HG02798 (cell line): Measurements from ENCODE around the gene FAM135A.
A peak's percentile ranks its signal among the peaks of the same experiment; 100 is the strongest.
"Not testable (repeated sequence)": the region's sequence is repeated elsewhere in the genome, so short reads cannot be mapped to it uniquely, and the experiment has no call there.

Experiments used
- ATAC-seq: cut with Tn5 transposase; IDR thresholded peaks from one replicate; pipeline ENCODE4 v1.9.1; 2021; ENCODE audit warnings: mild to moderate bottlenecking; ENCODE audit not compliant: unreplicated experiment, poor library complexity

Gene FAM135A

DNA sequence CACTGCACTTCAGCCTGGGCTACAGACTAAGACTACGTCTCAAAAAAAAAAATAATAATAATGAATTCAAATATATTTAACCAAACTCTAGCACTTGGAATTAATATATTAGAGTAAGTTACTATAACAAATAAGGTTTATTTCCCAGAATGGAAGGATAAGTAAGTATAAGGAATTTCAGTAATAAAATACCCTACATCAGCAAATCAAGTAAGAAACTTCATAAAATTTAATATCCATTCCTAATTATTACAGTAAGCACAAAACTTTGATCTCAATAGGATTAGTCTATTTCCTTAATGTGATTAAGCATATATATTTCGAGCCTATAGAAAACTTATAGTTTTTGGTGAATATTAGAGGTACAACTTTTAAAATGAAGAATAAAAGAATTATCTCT lies 116.7 kb downstream of the FAM135A start:
- ATAC-seq = no peak

DNA sequence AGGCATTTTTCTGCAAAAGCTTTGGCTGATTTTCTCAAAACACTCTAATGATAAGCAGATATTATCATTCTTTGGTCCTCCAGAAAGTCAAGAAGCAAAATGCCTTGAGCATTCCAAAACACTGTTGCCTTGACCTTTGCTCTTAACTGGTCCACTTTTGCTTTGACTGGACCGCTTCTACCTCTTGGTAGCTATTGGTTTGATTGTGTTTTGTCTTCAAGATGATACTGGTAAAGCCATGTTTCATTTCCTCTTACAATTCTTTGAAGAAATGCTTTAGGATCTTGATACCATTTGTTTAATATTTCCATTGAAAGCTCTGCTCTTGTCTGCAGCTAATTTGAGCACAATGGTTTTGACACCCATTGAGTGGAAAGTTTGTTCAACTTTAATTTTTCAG lies 117.8 kb downstream of the FAM135A start:
- ATAC-seq = peak; percentile 53

DNA sequence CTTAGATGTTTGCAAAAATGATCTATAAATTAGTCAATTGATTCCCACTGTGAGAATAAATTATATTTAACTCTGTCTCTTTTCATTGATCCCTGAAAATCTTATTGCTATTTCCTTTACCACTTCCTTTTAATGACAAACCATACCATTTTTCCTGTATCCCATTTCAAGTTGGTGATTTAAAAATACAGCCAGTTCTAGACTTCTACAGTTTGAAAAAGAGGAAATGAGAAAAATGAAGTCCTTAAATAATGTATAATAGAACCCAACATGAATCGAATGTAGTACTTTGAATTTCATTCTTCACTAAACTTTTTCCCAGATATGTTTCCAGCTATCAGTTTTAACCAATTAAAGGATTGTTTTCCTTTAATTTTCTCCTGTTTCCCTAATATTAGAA lies 124.0 kb downstream of the FAM135A start:
- no peak for ATAC-seq

DNA sequence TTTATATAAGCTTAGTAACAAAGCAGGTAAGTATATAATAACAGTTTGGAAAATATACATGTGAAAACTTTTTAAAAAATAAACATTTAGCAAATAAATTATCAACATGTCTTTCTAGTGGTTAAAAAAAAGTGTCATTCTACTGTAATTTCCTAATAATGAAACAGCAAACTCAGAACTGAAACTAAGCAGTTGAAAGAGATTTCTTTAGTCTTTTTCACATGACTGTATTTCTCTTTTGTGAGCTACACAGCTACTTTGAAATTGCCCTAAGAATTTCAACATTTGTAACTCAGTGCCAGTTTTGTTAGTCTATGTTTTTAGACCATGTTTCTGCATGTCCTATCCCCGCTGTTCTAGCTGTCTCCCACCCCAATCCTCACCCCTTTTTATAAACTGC lies 125.1 kb downstream of the FAM135A start:
- peak; percentile 79 for ATAC-seq

DNA sequence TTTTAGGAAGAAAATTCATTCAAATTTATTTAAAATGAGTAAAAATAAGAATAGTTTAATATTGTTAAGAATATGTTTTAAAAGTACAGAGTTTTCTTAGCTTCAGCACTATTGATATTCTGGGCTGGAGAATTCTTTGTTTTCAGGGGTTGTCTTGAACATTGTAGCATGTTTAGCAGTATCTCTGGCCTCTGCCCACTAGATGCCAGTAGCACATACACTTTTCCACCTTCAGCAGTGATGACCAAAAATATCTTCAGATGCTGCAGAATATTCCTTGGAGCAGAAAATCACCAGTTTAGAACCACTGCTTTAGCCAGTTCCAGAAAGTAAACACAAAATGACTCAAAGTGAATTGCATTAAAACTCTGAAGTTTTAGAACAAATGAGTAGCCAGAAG lies 134.0 kb downstream of the FAM135A start:
- ATAC-seq = no peak

GRCh38 chr6:70547905-70548304 lies 134.6 kb downstream of the FAM135A start:
- ATAC-seq = no peak

GRCh38 chr6:70549327-70549726 lies 136.0 kb downstream of the FAM135A start:
- ATAC-seq = no peak

- no peak for ATAC-seq
Observed at GRCh38 chr6:70551566-70551965, 138.3 kb downstream of the FAM135A start.

DNA sequence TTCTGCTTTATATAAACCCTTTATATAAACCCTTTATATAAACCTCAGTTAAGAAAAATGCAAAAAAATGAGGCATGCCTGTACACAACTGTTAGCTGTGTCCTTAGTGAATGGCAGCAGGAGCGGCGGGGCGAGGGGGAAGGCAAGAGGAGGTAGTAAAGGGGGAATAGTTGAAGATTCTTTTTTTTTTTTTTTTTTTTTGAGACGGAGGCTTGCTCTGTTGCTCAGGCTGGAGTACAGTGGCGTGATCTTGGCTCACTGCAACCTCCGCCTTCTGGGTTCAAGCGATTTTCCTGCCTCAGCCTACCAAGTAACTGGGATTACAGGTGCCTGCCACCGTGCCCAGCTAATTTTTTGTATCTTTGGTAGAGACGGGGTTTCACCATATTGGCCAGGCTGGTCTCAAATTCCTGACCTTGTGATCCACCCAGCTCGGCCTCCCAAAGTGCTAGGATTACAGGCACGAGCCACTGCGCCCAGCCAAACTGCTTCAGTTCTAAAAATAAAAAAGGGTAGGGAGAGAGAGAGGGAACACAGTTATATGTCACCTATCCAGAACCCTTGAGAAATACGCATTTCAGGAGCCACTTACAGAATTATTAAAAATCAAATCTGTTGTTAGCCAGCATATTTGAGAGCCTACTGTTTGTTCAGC lies 139.1 kb downstream of the FAM135A start:
- not testable (repeated sequence) for ATAC-seq

DNA sequence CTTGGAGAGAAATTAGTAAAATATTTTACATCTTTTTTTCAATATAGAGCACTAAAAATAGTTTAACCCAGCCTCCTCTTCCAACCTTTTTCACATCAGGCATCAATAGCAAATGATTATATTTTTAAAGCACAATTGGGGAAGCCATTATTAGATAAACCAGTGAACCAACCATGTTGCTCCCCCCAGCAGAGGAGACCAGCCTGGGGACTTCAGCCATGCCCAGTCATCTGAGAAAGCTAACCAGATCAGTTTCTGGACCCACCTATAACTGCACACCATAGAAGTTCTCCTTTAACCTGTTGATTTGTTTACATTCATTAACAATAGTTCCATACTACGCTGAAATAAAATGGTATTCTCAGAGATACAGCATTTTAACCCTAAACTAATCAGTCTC lies 139.7 kb downstream of the FAM135A start:
- no peak for ATAC-seq

DNA sequence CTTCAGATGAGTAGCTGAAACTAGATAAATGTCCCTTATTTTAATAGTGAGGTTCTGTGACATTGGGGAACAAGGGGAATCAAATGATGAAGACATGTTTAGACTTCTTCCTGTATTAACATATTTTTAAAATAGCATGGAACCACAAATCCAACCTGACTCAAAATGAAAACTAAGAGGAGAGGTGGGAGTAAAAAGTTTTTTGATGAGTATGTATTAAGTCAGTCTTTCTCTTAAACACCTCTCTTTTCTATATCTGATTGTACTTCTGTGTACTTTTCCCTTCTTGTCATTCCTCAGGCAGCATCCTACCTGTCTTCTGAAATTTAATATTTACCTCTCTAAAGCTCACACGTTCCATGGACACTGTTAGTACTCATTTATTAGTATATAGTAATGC lies 144.7 kb downstream of the FAM135A start:
- no peak for ATAC-seq

DNA sequence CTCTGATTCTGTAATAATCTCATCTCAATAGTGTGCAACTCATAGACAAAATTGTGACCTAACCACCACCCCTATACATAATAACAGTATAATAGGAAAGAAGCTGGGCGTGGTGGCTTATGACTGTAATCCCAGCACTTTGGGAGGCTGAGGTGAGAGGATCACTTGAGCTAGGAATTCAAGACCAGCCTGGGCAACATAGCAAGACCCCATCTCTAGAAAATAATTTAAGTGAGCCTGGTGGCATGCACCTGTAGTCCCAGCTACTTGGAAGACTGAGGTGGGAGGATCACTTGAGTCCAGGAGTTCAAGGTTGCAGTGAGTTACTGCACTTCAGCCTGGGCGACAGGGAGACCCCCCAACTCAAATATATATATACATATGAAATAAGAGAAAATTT lies 149.1 kb downstream of the FAM135A start:
- not testable (repeated sequence) for ATAC-seq

GRCh38 chr6:70563530-70563929 lies 150.2 kb downstream of the FAM135A start:
- ATAC-seq = no peak

- ATAC-seq = peak; percentile 99
Observed at GRCh38 chr6:70566751-70567382, 153.6 kb downstream of the FAM135A start, which contains the start of gene SDHAF4. TSS of gene SDHAF4 (plus strand) at chr6:70566930. CDS start at chr6:70566941, 11 bp downstream.

- ATAC-seq = no peak
Observed at GRCh38 chr6:70574643-70575042, 161.3 kb downstream of the FAM135A start.

DNA sequence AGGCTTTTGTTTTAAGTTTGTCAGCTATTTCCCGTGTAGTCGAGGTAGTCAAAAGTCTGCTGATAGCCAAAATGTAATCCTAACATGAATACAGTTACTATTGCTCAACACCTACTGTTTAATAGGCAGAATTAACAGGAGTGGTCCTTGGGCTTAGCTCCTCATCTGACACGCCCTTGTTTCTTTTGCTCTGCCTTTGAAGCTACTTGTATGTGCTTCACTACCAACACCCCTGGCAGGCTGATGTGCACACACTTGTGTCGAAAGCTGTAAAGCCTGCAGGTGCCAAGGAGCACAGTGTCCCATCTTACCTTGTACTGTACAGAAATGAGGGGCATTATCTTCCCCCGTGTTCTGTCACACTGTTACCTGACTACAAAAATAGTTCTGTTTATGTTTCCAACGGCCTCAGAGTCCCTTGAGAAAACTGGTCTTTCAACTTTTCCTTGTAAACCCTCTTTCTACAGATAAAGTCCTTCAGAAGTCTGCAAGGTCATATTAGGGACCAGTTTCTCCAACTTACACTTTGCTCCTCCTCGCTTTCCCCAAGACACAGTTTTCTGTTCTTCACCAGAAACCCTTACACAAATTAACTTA lies 162.7 kb downstream of the FAM135A start:
- ATAC-seq = no peak

- ATAC-seq = peak; percentile 99
Observed at GRCh38 chr6:70586114-70586513, 172.8 kb downstream of the FAM135A start.

GRCh38 chr6:70590400-70590799 lies 177.1 kb downstream of the FAM135A start:
- no peak for ATAC-seq

DNA sequence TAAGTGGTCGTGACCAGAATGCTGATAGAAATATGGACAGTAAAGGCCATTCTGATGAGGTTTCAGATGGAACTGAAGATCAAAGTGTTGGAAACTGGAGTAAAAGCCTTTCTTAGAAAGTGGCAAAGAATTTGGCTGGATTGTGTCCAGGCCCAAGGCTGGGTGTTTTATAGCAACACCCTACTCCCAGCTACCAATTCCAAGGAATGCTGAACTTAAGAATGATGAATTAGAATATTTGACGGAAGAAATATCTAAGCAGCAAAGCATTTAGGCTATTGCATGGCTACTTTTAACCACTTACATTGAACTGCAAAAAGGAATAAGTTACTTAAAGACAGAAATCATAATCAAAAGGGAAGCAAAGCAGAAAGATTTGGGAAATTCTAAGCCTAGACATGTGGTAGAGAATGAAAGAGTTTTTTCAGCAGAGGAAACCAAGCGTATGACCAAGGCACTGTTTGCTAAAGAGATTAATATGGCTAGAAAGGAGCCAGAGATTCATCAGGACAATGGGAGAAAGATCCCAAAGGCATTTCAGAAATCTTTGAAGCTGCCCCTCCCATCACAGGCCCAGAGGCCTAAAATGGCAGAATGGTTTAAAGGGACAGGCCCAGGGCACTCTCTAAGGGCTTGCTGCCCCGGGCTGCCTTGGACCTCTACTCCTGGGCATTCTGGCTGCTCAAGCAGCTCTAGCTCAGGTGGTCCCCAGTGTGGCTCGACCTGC lies 179.2 kb downstream of the FAM135A start:
- ATAC-seq = no peak

GRCh38 chr6:70593118-70593486 lies 179.8 kb downstream of the FAM135A start:
- no peak for ATAC-seq

DNA sequence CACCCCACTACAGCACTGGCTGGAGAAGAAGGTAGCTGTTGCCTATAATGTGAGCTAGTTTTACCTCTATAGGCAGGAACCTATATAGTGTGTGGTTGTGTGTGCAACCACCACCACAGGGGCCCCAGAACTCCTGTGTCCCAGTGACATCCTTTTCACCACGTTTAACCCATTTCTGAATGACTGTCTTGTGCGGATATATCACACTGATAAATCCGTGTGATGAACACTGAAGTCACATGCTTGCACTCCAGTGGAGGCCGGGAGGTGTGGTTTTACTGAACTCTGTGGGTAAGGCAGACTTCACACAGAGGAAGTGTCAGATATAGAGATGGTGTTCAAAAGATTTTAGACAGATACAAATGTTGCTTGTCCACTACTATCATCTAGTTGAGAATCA lies 185.9 kb downstream of the FAM135A start:
- ATAC-seq = no peak
